Measurements from ENCODE around the gene CAPN9. TPM values are rescaled to one million over a fixed set of nuclear protein-coding genes. Genes with fewer than 3 reads are reported as not detected.

The CAPN9 gene
- total and polyA plus RNA-seq, 9 of the 15 experiments (the other 6 are each of a cell fraction or from before 2014, with no cell fraction given), result not detected

GRCh38 chr1:230708631-230709580 lies 38.3 kb upstream of the CAPN9 start (continued):
- TF ChIP-seq ZNF609 (CRISPR knock-in tag; IDR thresholded peaks at IDR 0.05; ENCODE audit: borderline replicate concordance) (no peak), E2F6 (IDR thresholded peaks at IDR 0.05; ENCODE audit: borderline replicate concordance in 1 of 2, extremely low read depth in 1 of 2, insufficient read depth in 1 of 2, insufficient read length in 1 of 2, low read depth in 1 of 2, low read length in 1 of 2, poor library complexity in 1 of 2, severe bottlenecking in 1 of 2) (peak in 1 of 2 experiments; percentile 56), ILF3 (IDR thresholded peaks at IDR 0.05; ENCODE audit: borderline replicate concordance) (no peak), TRIM24 (IDR thresholded peaks at IDR 0.05) (peak; percentile 48 to 50; a peak in 3 of 4 replicates), JUND (IDR thresholded peaks at IDR 0.05; ENCODE audit: borderline replicate concordance, low read depth, low read length) (peak; percentile 43; the same call in 1 of the 2 replicates), JUND (tag; IDR thresholded peaks at IDR 0.05; ENCODE audit: borderline replicate concordance, low read depth, low read length) (no peak; the same call in 2 of the 3 replicates), NFE2L1 (tag; IDR thresholded peaks at IDR 0.05; ENCODE audit: borderline replicate concordance, low read depth) (no peak), HOXB6 (CRISPR knock-in tag; IDR thresholded peaks at IDR 0.05; ENCODE audit: borderline replicate concordance) (no peak), RAD51 (IDR thresholded peaks at IDR 0.05; ENCODE audit: borderline replicate concordance, low read depth) (peak; percentile 57; the same call in 1 of the 2 replicates), JUN (IDR thresholded peaks at IDR 0.05; ENCODE audit: borderline replicate concordance, low read depth, low read length) (peak; percentile 48; the same call in 1 of the 2 replicates), JUN (CRISPR knock-in tag; IDR thresholded peaks at IDR 0.05; ENCODE audit: borderline replicate concordance) (no peak), CTCF (IDR thresholded peaks at IDR 0.05 in 2 of 3, conservative IDR thresholded peaks at IDR 0.05 in 1 of 3; ENCODE audit: insufficient read depth in 2 of 3, low read depth in 1 of 3, low read length in 3 of 3) (no peak)
